Lung (tissue), 12 donors: Measurements from ENCODE around the gene WNT16. TPM values are rescaled to one million over a fixed set of nuclear protein-coding genes. Genes with fewer than 3 reads are reported as not detected.

Experiments used
- ATAC-seq: fragments of 200-7000 bp; cut with Tn5 transposase; one replicate; pipeline ENCODE4 v1.9.1; 2020; ENCODE audit warnings: moderate number of reproducible peaks; ENCODE audit not compliant: insufficient read depth, low FRiP score
- DNase-seq, 3 donors: peaks; one replicate each; pipeline ENCODE4 v3.0.0-alpha.2; 2013 to 2017
- H3K27ac ChIP-seq, 2 donors: one replicate each; pipeline ENCODE4 v1.5.1; 2013; ENCODE audit warnings: mild to moderate bottlenecking in 2 of 2, moderate library complexity in 2 of 2, control low read depth in 1 of 2, inconsistent platforms in 1 of 2, low read depth in 1 of 2, low read length in 1 of 2
- H3K27me3 ChIP-seq, 3 donors: one replicate each; pipeline ENCODE4 v1.5.1; 2013; ENCODE audit warnings: low read length in 2 of 3; ENCODE audit not compliant: control insufficient read depth in 3 of 3, insufficient read depth in 3 of 3
- H3K36me3 ChIP-seq, 4 donors: one replicate each; pipeline ENCODE4 v1.5.1; 2013; ENCODE audit warnings: low read length in 4 of 4, mild to moderate bottlenecking in 1 of 4, moderate library complexity in 1 of 4; ENCODE audit not compliant: control insufficient read depth in 4 of 4, insufficient read depth in 4 of 4
- H3K4me1 ChIP-seq, 5 donors: one replicate each; pipeline ENCODE4 v1.5.1; 2013; ENCODE audit warnings: low read length in 5 of 5, mild to moderate bottlenecking in 2 of 5, moderate library complexity in 1 of 5; ENCODE audit not compliant: control insufficient read depth in 5 of 5, insufficient read depth in 5 of 5
- H3K4me3 ChIP-seq: one replicate; pipeline ENCODE4 v1.5.1; 2013; ENCODE audit warnings: mild to moderate bottlenecking, control low read depth, moderate library complexity
- H3K9ac ChIP-seq, 2 donors: one replicate each; pipeline ENCODE4 v1.5.1; 2013; ENCODE audit warnings: low read length in 2 of 2, control low read depth in 1 of 2; ENCODE audit not compliant: insufficient read depth in 1 of 2
- H3K9me3 ChIP-seq, 4 donors: one replicate each; pipeline ENCODE4 v1.5.1; 2013; ENCODE audit warnings: low read length in 3 of 4, mild to moderate bottlenecking in 1 of 4, moderate library complexity in 1 of 4; ENCODE audit not compliant: control insufficient read depth in 4 of 4, insufficient read depth in 3 of 4
- WGBS, 2 donors: extraction: QIAGEN DNeasy Blood & Tissue Kit; methylation state at CpG; one replicate each; pipeline ENCODE4 v1.1.7; 2013; 5-methylcytosine and 5-hydroxymethylcytosine counted together
- polyA plus RNA-seq, 2 donors: library from polyadenylated mRNA; stranded (reverse); fragments of 200-250 nt; gene quantifications; one replicate each; pipeline ENCODE4 v1.2.1, GENCODE V29; 2013
- total RNA-seq, 2 donors: library from RNA; depleted of rRNA in 1 of 2; stranded (reverse); fragments of >200 nt in 1 of 2; gene quantifications; one replicate each; pipeline ENCODE4 v1.2.1, GENCODE V29; 2014 to 2021
- TF ChIP-seq, protein P1 (sequence below): IDR thresholded peaks from 2 replicates; pipeline ENCODE4 v1.5.1; 2012; ENCODE audit warnings: mild to moderate bottlenecking; ENCODE audit errors: control extremely low read depth, extremely low read depth
- donor health status: control.
- donor health status: control.
- donor health status: Bipolar disorder and iron deficiency.
- donor health status: healthy.
- donor health status: DM: yes; HTN: yes; CAD: no.

Gene WNT16
- total and polyA plus RNA-seq, 4 donors: 0.02 to 0.14 (median 0.09) TPM; not detected in 1

- H3K4me1 ChIP-seq: peaks cover 0 to 18% (median 8%) of the 10 kb centered on the region in 5 donors
- no peak for ATAC-seq
- H3K9me3 ChIP-seq: no peaks in the 10 kb centered on the region
- no peak overlapping the region for H3K9ac ChIP-seq
- H3K36me3 ChIP-seq: peaks cover under 1 to 16% (median 7%) of the 10 kb centered on the region in 4 donors
- H3K27ac ChIP-seq: no peak overlapping the region
- no peak overlapping the region for H3K4me3 ChIP-seq
- DNase-seq: no peak
- TF ChIP-seq, protein P1, sequence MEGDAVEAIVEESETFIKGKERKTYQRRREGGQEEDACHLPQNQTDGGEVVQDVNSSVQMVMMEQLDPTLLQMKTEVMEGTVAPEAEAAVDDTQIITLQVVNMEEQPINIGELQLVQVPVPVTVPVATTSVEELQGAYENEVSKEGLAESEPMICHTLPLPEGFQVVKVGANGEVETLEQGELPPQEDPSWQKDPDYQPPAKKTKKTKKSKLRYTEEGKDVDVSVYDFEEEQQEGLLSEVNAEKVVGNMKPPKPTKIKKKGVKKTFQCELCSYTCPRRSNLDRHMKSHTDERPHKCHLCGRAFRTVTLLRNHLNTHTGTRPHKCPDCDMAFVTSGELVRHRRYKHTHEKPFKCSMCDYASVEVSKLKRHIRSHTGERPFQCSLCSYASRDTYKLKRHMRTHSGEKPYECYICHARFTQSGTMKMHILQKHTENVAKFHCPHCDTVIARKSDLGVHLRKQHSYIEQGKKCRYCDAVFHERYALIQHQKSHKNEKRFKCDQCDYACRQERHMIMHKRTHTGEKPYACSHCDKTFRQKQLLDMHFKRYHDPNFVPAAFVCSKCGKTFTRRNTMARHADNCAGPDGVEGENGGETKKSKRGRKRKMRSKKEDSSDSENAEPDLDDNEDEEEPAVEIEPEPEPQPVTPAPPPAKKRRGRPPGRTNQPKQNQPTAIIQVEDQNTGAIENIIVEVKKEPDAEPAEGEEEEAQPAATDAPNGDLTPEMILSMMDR: no peak
- H3K27me3 ChIP-seq: no peaks in the 10 kb centered on the region
Observed at GRCh38 chr7:121373177-121373576, 44.4 kb downstream of the WNT16 start.

- ATAC-seq (no peak), DNase-seq (no peak)
- no peaks in the 10 kb centered on the region for H3K27me3 ChIP-seq
- peaks cover 0 to 10% (median 5%) of the 10 kb centered on the region in 5 donors for H3K4me1 ChIP-seq
- H3K9ac ChIP-seq: no peak overlapping the region
- TF ChIP-seq, protein P1: no peak
- WGBS, 2 donors: 95 to 96% methylated on average over 2 of the region's 2 CpGs
- no peaks in the 10 kb centered on the region for H3K9me3 ChIP-seq
- H3K27ac ChIP-seq: no peak overlapping the region
- peaks cover 3 to 19% (median 10%) of the 10 kb centered on the region in 4 donors for H3K36me3 ChIP-seq
- H3K4me3 ChIP-seq: no peak overlapping the region
Observed at GRCh38 chr7:121376979-121377378, 48.2 kb downstream of the WNT16 start.

- H3K27me3 ChIP-seq: no peaks in the 10 kb centered on the region
- H3K4me3 ChIP-seq: no peak overlapping the region
- H3K9me3 ChIP-seq: no peaks in the 10 kb centered on the region
- no peak overlapping the region for H3K9ac ChIP-seq
- no peak overlapping the region for H3K27ac ChIP-seq
- peaks cover 3 to 14% (median 4%) of the 10 kb centered on the region in 5 donors for H3K4me1 ChIP-seq
- 89 to 96% methylated on average over 1 of the region's 1 CpG for WGBS, 2 donors
- TF ChIP-seq, protein P1: no peak
- ATAC-seq (no peak), DNase-seq (no peak)
- peaks cover 3 to 19% (median 10%) of the 10 kb centered on the region in 4 donors for H3K36me3 ChIP-seq
Observed at GRCh38 chr7:121379930-121380329, 51.1 kb downstream of the WNT16 start.

DNA sequence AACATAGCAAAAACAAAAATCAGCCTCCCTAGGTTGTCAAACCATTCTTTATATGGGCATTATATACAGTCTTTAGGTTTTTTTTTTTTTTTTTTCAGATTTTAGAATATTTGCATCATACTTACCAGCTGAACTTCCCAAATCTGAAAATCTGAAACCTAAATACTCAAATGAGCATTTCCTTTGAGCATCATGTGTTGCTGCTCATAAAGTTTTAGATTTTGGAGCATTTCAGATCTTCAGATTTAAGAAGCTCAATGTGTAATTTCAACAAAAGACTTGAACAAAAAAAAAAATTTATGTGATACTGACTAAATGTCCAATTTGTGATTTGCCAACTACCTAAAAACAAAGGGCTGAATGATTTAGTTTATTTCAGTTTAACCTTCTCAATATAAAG, 53.7 kb downstream of the WNT16 start:
- H3K27me3 ChIP-seq: no peaks in the 10 kb centered on the region
- no peaks in the 10 kb centered on the region for H3K9me3 ChIP-seq
- H3K4me1 ChIP-seq: peaks cover 3 to 20% (median 5%) of the 10 kb centered on the region in 5 donors
- DNase-seq (no peak), ATAC-seq (no peak)
- TF ChIP-seq, protein P1: no peak
- no peak overlapping the region for H3K4me3 ChIP-seq
- H3K9ac ChIP-seq: no peak overlapping the region
- H3K27ac ChIP-seq: no peak overlapping the region
- peaks cover 0 to 9% (median 5%) of the 10 kb centered on the region in 4 donors for H3K36me3 ChIP-seq
